ENCODE measurements around the gene HSPA1A.
"Not testable (repeated sequence)": the region's sequence is repeated elsewhere in the genome, so short reads cannot be mapped to it uniquely, and the experiment has no call there.

Gene HSPA1A

DNA sequence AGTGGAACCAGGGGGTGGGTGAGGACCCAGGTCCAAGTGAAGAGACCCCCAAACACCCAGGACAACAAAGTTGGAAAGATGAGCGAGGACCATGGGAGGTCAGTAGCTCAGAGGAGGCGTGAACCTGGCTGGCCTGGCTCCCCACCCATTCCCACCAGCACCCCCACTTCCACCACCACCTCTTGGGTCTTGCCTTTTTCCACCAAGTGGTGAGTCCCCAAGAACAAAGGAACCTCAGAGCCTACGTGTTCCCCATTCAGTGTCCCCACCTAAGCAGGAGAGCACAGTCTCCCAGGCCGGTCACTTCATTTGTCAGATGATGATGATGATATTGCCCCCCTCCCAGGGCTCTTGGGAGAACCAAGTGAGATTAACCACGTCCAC lies 37.7 kb upstream of the HSPA1A start:
- no peak overlapping the region for H3K4me3 Mint-ChIP-seq
- no peak overlapping the region for H3K27ac Mint-ChIP-seq

DNA sequence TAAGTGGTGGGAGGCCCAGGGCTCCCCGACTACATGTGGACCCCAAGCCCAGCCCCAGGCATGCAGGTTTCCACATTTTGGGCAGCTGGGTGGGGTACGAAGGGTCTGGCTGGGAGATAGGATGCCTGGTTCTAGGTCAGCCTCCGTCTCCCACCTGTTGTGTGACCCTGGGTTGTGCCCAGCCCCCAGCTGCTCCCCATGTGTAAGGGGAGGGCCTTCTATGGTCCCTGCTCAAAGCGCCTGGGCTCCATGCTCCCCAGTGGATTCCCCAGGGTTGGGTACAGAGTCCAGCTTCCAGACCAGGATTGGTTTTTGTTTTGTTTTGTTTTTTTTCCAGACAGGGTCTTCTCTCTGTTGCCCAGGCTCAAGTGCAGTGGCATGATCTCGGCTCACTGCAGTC lies 37.1 kb upstream of the HSPA1A start:
- no peaks in the 10 kb centered on the region for H3K9me3 Mint-ChIP-seq (ENCODE audit: low read depth)
- H3K36me3 Mint-ChIP-seq, result peaks cover 8% of the 10 kb centered on the region
- no peak overlapping the region for H3K4me3 Mint-ChIP-seq
- H3K27ac Mint-ChIP-seq, result no peak overlapping the region
- H3K27me3 Mint-ChIP-seq, result no peaks in the 10 kb centered on the region
- H3K4me1 Mint-ChIP-seq (ENCODE audit: low read depth), result peaks cover 21% of the 10 kb centered on the region

More for the DNA sequence above, 37.7 kb upstream of the HSPA1A start:
- Mint-ChIP-seq H3K27me3 (no peaks in the 10 kb centered on the region), H3K36me3 (peaks cover 6% of the 10 kb centered on the region), H3K9me3 (ENCODE audit: low read depth) (no peaks in the 10 kb centered on the region), H3K4me1 (ENCODE audit: low read depth) (peaks cover 26% of the 10 kb centered on the region)

DNA sequence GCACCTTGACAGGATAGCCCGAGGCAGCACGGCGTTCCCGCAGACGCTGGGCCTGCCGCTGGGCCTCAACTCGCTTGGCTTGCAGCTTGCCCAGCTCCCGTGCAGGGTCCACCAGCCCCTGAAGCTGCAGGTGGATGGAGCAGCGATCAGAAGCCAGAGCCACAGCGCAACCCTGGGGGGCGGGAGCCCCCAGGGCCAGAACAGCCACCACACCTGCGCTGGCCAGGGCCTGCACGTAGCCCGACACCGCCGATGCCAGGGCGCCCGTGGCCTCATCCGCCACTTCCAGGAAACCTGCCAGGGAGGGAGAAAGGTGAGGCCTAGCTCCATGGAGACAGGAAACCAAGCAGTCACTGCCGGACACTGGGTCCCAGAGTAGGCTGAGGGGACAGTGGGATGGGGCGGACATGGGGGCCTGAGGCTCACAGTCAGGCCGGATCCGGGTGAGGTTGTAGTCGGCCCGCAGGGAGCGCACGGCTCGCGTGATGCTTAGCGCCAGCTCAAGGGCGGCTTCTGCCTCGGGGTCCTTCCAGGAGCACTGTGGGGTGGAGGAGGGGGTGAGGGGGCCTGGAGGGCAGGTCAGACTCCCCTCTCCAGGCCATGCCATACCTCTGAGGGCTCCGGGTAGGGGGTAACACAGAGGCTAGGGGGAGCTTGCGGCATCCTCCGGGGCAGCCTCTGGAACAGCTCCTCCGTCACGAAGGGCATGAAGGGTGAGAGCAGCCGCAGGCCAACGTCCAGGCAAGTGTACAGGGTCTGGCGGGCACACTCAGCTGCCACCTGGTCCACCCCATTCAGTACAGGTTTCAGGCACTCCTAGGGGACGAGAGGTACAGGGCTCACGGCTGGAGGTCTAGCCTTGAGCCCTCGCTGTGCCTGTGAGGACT lies 36.1 kb upstream of the HSPA1A start:
- no peaks in the 10 kb centered on the region for H3K9me3 Mint-ChIP-seq (ENCODE audit: low read depth)
- no peaks in the 10 kb centered on the region for H3K27me3 Mint-ChIP-seq
- H3K36me3 Mint-ChIP-seq, result peaks cover 9% of the 10 kb centered on the region
- peaks cover 20% of the 10 kb centered on the region for H3K4me1 Mint-ChIP-seq (ENCODE audit: low read depth)
- H3K27ac Mint-ChIP-seq, result no peak overlapping the region
- H3K4me3 Mint-ChIP-seq, result no peak overlapping the region

DNA sequence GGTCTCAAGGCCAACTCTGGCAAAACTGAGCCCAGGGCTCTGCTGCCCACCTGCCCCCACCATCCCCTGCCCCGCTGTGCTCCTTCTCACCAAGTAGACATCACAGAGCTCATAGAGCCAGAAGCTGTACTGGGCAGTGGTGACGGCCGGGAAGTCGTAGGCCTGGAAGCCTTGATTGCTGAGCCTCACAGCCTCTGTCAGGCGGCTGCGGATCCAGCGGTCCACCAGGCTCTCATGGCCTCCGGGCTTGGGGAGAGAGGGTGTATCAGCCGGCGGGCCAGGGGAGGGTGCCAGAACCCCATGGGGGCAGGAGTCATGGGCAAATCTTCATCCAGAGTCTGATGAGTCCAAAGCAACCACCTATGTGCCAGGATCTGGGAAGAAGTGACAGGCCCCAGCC lies 35.4 kb upstream of the HSPA1A start:
- Mint-ChIP-seq H3K9me3 (ENCODE audit: low read depth) (no peaks in the 10 kb centered on the region), H3K27ac (no peak overlapping the region), H3K27me3 (no peaks in the 10 kb centered on the region), H3K4me1 (ENCODE audit: low read depth) (peaks cover 20% of the 10 kb centered on the region), H3K4me3 (no peak overlapping the region), H3K36me3 (peaks cover 12% of the 10 kb centered on the region)

DNA sequence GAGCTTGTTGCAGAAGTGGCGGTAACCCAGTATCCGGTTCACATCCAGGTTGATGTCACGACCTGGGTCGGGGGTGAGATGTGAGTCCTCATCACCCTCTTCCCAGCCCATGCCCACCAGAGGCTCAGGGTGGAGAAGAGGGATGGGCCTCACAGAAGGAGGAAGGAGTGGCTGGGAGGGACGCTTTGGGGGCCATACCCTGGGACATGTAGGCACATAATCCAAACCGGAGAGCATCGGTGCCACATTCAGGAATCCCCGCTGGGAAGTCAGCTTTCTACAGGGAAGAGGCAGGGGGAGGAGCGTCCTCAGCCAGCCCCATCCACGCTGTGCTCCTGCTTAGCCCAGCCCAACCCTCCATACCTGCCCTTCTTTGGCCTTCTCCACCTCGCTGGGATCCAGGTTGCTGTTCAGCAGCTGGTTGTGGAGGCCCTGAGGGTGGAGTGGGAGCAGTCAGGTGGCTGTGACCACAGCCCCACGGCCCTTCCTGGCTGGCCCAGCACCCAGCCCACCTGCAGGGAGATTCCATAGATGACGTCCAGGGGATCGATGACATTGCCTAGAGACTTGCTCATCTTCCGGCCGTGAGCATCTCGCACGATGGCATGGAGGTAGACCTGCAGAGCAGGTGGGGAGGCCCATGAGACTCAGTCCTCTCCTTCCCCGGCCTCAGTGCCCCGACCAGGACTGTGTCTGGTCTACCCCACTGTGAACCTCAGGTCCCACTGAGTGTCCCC lies 34.7 kb upstream of the HSPA1A start:
- H3K9me3 Mint-ChIP-seq (ENCODE audit: low read depth), result no peaks in the 10 kb centered on the region
- peaks cover 14% of the 10 kb centered on the region for H3K4me1 Mint-ChIP-seq (ENCODE audit: low read depth)
- H3K4me3 Mint-ChIP-seq, result no peak overlapping the region
- H3K27me3 Mint-ChIP-seq, result no peaks in the 10 kb centered on the region
- H3K27ac Mint-ChIP-seq, result no peak overlapping the region
- H3K36me3 Mint-ChIP-seq, result peaks cover 12% of the 10 kb centered on the region

DNA sequence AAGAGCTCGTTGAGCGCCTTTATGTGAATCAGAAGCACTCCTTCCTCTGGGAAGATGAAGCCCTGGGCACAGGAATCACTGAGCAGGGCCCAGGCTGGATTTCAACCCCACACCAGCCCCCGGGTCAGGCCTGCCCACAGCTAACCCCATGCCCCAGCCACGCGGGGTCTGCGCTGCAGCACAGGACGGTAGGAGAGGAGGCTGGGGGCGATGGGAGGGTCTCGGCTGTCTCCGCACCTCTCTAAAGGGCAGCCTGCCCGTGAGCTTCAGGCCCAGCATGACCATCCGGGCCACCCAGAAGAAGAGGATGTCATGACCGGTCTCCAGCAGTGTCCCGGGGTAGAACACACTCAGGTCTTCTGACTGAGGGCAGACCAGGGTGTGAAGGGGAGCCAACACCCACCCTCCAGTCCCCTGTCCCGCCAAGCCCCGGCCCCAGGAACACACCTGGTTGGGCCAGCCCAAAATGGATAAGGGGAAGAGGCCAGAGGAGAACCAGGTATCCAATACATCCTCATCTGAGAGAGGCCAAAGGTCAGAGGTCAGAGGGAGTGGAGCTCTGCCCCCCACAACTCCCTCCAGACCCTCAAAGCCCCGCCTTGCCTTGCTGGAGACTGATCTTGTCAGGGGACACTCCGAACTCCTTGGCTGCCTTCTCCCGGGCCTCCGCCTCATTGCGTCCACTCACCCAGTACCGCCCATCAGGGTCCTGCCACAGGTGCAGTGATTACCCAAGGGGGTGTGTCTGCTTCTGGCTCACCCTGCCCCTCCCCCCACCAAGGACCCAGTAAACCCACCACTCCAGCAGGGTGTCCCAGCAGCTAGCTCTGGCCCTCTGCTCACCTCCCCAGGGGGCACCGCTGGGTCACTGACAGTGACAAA lies 33.9 kb upstream of the HSPA1A start:
- Mint-ChIP-seq H3K36me3 (peaks cover 12% of the 10 kb centered on the region), H3K27ac (no peak overlapping the region), H3K27me3 (no peaks in the 10 kb centered on the region), H3K4me1 (ENCODE audit: low read depth) (peaks cover 11% of the 10 kb centered on the region), H3K4me3 (no peak overlapping the region), H3K9me3 (ENCODE audit: low read depth) (no peaks in the 10 kb centered on the region)

DNA sequence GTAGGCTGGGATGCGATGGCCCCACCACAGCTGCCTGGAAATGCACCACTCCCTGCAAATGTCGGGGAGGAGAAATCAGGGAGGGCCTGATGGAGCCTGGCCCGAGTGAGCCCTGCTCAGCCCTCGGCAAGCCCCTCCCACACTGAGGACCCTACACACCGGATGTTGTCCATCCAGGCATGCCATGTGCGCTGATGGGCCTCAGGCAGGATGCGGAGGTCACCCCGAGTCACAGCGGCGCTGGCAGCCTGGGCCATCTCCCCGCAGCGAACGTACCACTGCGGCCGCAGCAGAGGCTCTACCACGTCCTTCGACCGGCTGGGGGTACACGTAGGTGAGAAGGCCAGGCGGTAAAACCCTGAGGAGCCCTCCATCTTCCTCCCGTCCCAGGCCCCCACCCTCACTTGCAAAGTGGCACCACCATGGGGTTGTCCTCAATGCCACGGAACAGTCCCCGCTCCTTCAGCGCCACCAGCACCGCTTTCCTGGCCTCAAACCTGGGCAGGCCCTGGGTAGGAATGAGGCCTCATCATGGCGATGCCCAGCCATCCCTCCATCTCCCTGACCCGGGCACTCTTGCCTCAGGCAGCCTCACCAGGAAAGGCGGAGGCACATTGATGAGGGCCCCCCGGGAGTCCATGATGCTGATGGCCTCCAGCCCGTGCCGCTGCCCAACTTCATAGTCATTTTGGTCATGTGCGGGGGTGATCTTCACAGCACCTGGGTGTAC lies 33.1 kb upstream of the HSPA1A start:
- H3K27me3 Mint-ChIP-seq, result no peaks in the 10 kb centered on the region
- H3K27ac Mint-ChIP-seq, result no peak overlapping the region
- peaks cover 12% of the 10 kb centered on the region for H3K36me3 Mint-ChIP-seq
- no peaks in the 10 kb centered on the region for H3K9me3 Mint-ChIP-seq (ENCODE audit: low read depth)
- peaks cover 6% of the 10 kb centered on the region for H3K4me1 Mint-ChIP-seq (ENCODE audit: low read depth)
- no peak overlapping the region for H3K4me3 Mint-ChIP-seq

DNA sequence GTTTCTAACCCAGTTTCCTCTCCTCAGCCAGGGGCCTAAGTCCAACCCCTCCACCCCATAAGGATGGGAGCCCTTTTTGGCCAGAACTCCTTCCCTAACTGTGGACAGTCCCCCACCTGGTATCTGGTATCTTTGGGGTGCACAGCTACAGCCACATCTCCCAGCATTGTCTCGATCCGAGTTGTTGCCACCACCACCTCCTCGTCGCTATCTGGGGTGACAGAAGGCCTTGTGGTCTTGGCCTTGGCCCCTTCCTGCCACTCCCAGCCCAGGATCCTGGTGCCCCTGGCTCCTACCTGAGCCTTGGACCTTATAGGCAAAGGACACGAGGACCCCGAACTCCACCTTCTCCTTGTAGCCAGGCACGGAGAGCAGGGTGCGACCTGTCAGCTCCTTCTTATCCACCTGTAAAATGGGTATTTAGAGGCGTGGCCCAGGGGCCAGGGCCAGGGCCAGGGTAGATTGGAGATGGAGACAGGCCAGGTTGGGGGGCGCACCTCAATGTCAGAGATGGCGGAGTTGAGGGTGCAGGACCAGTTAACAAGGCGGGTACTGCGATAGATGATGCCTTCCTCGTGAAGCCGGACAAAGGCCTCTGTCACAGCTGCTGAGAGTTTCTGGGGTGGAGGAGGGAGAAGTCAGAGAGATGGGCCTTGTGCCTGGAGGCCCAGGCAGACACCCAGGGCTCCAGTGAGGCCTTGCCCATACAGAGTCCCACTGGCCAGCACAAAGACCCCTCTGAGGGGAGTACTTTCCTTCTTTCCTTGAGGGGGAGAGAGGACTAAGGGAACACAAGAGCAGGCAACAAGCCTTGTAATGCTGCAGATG lies 31.0 kb upstream of the HSPA1A start:
- Mint-ChIP-seq H3K36me3 (peaks cover 12% of the 10 kb centered on the region), H3K4me1 (ENCODE audit: low read depth) (no peaks in the 10 kb centered on the region), H3K27me3 (no peaks in the 10 kb centered on the region), H3K4me3 (no peak overlapping the region), H3K27ac (no peak overlapping the region), H3K9me3 (ENCODE audit: low read depth) (no peaks in the 10 kb centered on the region)

DNA sequence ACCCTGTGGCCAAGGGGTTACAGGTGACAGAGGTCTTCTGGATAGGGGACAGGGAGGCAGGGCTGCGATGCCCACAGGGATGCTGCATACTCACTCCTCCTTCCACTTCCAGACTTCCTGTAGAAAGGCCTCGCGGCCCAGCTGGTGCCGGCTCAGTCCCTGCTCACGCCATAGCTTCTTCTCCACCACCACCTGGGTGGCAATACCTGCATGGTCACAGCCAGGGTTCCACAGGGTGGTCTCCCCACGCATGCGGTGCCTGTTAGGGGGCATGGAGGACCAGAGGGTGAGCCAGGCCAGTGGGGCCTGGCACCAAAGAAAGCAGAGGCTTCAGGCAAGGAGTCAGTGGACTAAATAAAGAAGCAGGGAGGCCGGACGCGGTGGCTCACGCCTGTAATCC lies 29.9 kb upstream of the HSPA1A start:
- Mint-ChIP-seq H3K36me3 (peaks cover 14% of the 10 kb centered on the region), H3K4me3 (no peak overlapping the region), H3K4me1 (ENCODE audit: low read depth) (peaks cover under 1% of the 10 kb centered on the region), H3K27ac (no peak overlapping the region), H3K9me3 (ENCODE audit: low read depth) (no peaks in the 10 kb centered on the region), H3K27me3 (no peaks in the 10 kb centered on the region)

DNA sequence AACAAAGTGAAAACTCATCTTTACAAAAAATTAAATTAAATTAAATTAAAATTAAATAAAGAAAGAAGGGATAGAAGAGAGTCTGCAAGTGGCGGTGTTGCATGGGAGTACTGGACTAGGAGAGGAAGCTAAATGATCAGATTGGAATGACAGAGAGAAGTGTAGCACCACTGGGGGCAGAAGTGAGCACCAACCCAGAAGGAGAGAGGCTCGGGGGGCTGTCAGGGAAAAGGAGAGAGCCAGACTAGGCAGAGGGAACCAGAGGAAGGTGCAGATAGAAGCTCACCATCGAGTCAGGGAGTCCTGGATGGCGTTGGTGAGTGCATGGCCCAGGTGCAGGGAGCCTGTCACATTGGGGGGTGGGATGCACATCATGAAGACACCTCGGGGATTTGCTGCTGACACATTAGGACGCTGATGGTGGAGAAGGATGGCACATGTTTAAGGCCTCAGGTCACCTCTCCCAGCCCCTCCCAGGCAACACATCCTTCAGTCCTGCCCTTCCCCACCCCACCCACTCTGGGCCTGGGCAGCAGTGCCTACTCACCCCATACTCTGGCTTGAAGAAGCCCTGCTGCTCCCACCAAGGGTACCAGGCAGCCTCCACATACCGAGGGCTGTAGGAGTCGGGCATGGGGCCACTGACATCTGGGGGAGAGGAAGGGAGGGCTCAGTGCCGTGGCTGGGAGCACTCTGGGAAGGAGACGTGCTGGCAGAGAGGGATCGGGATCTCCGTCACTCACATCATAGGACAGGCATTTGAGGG lies 23.8 kb upstream of the HSPA1A start:
- Mint-ChIP-seq H3K27ac (peak overlapping the region; percentile 34), H3K4me3 (peak overlapping the region; percentile 63), H3K27me3 (no peaks in the 10 kb centered on the region), H3K36me3 (peaks cover 11% of the 10 kb centered on the region), H3K4me1 (ENCODE audit: low read depth) (peaks cover 27% of the 10 kb centered on the region), H3K9me3 (ENCODE audit: low read depth) (no peaks in the 10 kb centered on the region)

DNA sequence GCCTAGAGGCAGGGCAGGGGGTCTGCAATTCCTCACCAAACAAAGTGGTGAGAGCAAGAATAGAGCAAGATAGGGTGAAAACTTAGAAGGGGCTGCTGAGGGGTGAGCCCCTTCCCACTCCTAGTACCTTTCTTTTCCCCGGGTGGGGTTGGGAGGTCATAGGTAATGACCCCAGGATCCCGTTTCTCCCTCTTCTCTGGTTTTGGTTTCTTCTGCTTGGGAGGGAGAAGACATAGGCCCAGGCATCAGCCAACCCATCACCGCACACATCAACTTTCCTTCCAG lies 23.3 kb upstream of the HSPA1A start:
- H3K27ac Mint-ChIP-seq, result no peak overlapping the region
- no peaks in the 10 kb centered on the region for H3K27me3 Mint-ChIP-seq
- peaks cover 11% of the 10 kb centered on the region for H3K36me3 Mint-ChIP-seq
- no peak overlapping the region for H3K4me3 Mint-ChIP-seq
- H3K4me1 Mint-ChIP-seq (ENCODE audit: low read depth), result peaks cover 29% of the 10 kb centered on the region
- no peaks in the 10 kb centered on the region for H3K9me3 Mint-ChIP-seq (ENCODE audit: low read depth)

DNA sequence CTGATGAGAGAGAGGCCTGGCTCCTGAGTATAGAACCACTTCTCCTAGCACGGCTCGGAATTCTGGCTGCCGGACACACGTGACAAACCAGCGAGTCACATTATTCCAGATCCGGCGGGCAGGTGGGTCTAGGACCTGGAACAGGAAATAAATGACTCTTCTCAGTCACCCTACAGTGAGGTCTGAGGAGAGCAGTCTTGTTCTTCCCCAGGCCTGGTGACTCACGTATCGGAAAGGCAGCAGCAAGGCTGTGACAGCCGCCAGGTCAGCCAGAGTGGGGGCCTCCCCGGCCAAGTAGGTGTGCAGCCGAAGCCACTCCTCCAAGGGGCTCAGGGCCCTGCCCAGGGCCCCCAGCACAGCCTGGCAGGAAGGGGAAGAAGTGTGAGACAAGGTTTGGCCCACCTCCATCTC lies 22.6 kb upstream of the HSPA1A start:
- no peaks in the 10 kb centered on the region for H3K9me3 Mint-ChIP-seq (ENCODE audit: low read depth)
- H3K36me3 Mint-ChIP-seq, result peaks cover 13% of the 10 kb centered on the region
- H3K4me3 Mint-ChIP-seq, result peak overlapping the region; percentile 88
- peaks cover 37% of the 10 kb centered on the region for H3K4me1 Mint-ChIP-seq (ENCODE audit: low read depth)
- H3K27ac Mint-ChIP-seq, result no peak overlapping the region
- H3K27me3 Mint-ChIP-seq, result no peaks in the 10 kb centered on the region

DNA sequence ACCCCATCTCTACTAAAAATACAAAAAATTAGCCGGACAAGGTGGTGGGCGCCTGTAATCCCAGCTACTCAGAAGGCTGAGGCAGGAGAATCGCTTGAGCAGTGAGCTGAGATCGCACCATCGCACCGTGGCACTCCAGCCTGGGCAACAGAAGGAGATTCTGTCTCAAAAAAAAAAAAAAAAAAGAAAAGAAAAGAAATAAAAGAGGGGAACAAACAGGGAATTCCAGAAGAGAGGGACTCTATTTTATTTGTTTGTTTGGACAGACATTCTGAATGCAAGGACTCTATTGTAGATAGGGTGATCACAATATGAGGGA lies 21.5 kb upstream of the HSPA1A start:
- Mint-ChIP-seq H3K36me3 (peaks cover 14% of the 10 kb centered on the region), H3K4me3 (peak overlapping the region; percentile 88), H3K4me1 (ENCODE audit: low read depth) (peaks cover 44% of the 10 kb centered on the region), H3K27ac (peak overlapping the region; percentile 91)
- H3K27me3 Mint-ChIP-seq; H3K9me3 Mint-ChIP-seq (ENCODE audit: low read depth): not testable (repeated sequence)

Measured in activated naive CD8-positive, alpha-beta T cell (primary cell).